BLaER1 (cell line): ENCODE results near the gene GCSAM.

Source experiments
- H3K27ac ChIP-seq: shearing (Covaris generic); formaldehyde crosslinking; 2 replicates; pipeline ENCODE4 v1.8.1; 2022
- H3K27me3 ChIP-seq: shearing (Covaris generic); formaldehyde crosslinking; 2 replicates; pipeline ENCODE4 v1.8.1; 2022
- H3K36me3 ChIP-seq: shearing (Covaris generic); formaldehyde crosslinking; 2 replicates; pipeline ENCODE4 v1.8.1; 2022
- H3K4me1 ChIP-seq: shearing (Covaris generic); formaldehyde crosslinking; 2 replicates; pipeline ENCODE4 v1.8.1; 2022
- H3K4me2 ChIP-seq: shearing (Covaris generic); formaldehyde crosslinking; 2 replicates; pipeline ENCODE4 v1.8.1; 2022
- H3K4me3 ChIP-seq: shearing (Covaris generic); formaldehyde crosslinking; 2 replicates; pipeline ENCODE4 v1.8.1; 2022
- H3K9ac ChIP-seq: shearing (Covaris generic); formaldehyde crosslinking; 2 replicates; pipeline ENCODE4 v1.8.1; 2022
- H3K9me3 ChIP-seq: shearing (Covaris generic); formaldehyde crosslinking; 2 replicates; pipeline ENCODE4 v1.8.1; 2022
- H4K20me1 ChIP-seq: shearing (Covaris generic); formaldehyde crosslinking; 2 replicates; pipeline ENCODE4 v1.8.1; 2022
- Cebpa-rat ChIP-seq: shearing (Covaris generic); IDR thresholded peaks from 2 replicates; pipeline ENCODE4 v1.8.1; 2022

The GCSAM gene

GRCh38 chr3:112138219-112138969, 5.3 kb upstream of the GCSAM start:
- no peaks in the 10 kb centered on the region for H3K9me3 ChIP-seq
- peaks cover 53% of the 10 kb centered on the region for H3K4me1 ChIP-seq
- no peak overlapping the region for H3K9ac ChIP-seq
- no peaks in the 10 kb centered on the region for H3K36me3 ChIP-seq
- H3K27ac ChIP-seq = 0 out of 2 replicates have a peak overlapping the region, but pooled peaks have one; percentile 75
- peak overlapping the region; percentile 83 for H3K4me2 ChIP-seq
- no peaks in the 10 kb centered on the region for H4K20me1 ChIP-seq
- H3K27me3 ChIP-seq = no peaks in the 10 kb centered on the region
- no peak overlapping the region for H3K4me3 ChIP-seq
- TF ChIP-seq Cebpa-rat = no peak

- Histone ChIP-seq H3K4me1 (peaks cover 59% of the 10 kb centered on the region), H4K20me1 (no peaks in the 10 kb centered on the region), H3K9me3 (no peaks in the 10 kb centered on the region), H3K9ac (no peak overlapping the region), H3K27ac (peak overlapping the region; percentile 75; the same call in 1 of the 2 replicates), H3K27me3 (no peaks in the 10 kb centered on the region), H3K4me3 (no peak overlapping the region), H3K36me3 (no peaks in the 10 kb centered on the region), H3K4me2 (peak overlapping the region; percentile 83)
- TF ChIP-seq Cebpa-rat = no peak
Measured at GRCh38 chr3:112137781-112138180, 4.7 kb upstream of the GCSAM start.

GRCh38 chr3:112136959-112137693, 4.1 kb upstream of the GCSAM start:
- TF ChIP-seq Cebpa-rat = no peak

DNA sequence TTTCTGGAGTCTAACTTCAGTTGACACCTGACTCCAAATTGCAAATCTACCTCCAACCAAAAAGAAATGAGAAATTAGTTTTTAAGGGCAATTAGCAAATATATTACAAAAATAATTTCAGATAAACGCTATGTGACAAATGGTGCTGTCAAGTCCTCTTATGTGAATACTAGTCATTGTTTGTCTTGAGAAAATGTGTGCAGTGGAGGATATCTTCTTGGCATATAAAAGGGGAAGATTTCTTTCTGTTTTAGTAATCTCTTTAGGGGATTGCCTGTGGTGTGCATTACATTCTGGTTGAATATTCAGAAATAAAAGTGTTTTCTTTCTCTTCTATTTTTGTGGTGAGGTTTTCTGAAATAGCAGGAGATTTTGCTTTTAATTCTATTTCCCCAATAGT, 3.0 kb upstream of the GCSAM start:
- peaks cover 76% of the 10 kb centered on the region for H3K4me1 ChIP-seq

More at GRCh38 chr3:112136959-112137693, 4.1 kb upstream of the GCSAM start:
- H3K27me3 ChIP-seq = no peaks in the 10 kb centered on the region
- peak overlapping the region; percentile 75 for H3K27ac ChIP-seq
- peak overlapping the region; percentile 83 for H3K4me2 ChIP-seq
- no peaks in the 10 kb centered on the region for H3K9me3 ChIP-seq
- no peaks in the 10 kb centered on the region for H4K20me1 ChIP-seq
- H3K4me1 ChIP-seq = peaks cover 65% of the 10 kb centered on the region
- no peak overlapping the region for H3K4me3 ChIP-seq
- H3K36me3 ChIP-seq = no peaks in the 10 kb centered on the region
- H3K9ac ChIP-seq = peak overlapping the region; percentile 39; the same call in 1 of the 2 replicates

DNA sequence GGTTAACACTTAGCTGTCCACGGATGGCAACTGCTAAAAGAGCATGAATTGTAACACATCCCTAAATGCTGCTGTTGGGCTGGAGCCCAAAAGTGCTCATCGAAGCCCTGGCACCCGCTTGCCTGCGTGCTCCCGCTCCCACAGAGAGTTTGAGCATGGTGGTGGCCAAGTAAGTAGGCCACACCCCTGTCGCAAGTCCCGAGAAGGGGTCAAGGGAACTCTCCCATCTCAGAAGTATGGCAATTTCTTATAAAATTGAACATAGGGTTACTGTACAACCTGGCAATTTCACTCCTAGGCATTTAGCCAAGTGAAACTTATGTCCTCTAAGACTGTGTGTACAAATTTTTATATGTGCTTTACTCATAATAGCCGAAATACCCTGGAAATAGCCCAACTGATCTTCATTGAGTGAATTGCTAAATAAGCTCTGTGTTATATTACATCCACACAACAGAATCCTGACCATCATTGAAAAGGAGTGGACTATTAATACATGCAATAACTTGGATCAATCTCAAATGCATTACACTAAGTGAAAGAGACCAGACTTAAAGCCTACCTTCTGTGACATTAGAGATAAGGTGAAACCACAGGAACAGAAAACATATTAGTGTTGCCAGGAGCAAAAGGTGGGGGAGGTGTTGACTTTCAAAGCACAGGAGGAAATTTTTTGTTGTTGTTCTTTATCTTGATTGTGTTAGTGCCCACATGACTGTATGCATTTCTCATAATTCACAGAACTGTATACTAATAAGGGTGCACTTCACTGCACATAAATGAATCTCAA, 1.5 kb upstream of the GCSAM start:
- Histone ChIP-seq H3K9ac (no peak overlapping the region), H3K4me1 (peaks cover 91% of the 10 kb centered on the region), H3K27me3 (no peaks in the 10 kb centered on the region), H4K20me1 (no peaks in the 10 kb centered on the region), H3K4me2 (peak overlapping the region; percentile 83), H3K36me3 (peaks cover 8% of the 10 kb centered on the region; the same call in 1 of the 2 replicates), H3K9me3 (no peaks in the 10 kb centered on the region), H3K27ac (peak overlapping the region; percentile 81), H3K4me3 (no peak overlapping the region)
- no peak for TF ChIP-seq Cebpa-rat

More for the DNA sequence above, 3.0 kb upstream of the GCSAM start:
- Histone ChIP-seq H3K9ac (no peak overlapping the region), H4K20me1 (no peaks in the 10 kb centered on the region), H3K4me3 (no peak overlapping the region), H3K27ac (0 out of 2 replicates have a peak overlapping the region, but pooled peaks have one; percentile 75), H3K36me3 (no peaks in the 10 kb centered on the region), H3K4me2 (peak overlapping the region; percentile 83), H3K9me3 (no peaks in the 10 kb centered on the region), H3K27me3 (no peaks in the 10 kb centered on the region)
- TF ChIP-seq Cebpa-rat = no peak

DNA sequence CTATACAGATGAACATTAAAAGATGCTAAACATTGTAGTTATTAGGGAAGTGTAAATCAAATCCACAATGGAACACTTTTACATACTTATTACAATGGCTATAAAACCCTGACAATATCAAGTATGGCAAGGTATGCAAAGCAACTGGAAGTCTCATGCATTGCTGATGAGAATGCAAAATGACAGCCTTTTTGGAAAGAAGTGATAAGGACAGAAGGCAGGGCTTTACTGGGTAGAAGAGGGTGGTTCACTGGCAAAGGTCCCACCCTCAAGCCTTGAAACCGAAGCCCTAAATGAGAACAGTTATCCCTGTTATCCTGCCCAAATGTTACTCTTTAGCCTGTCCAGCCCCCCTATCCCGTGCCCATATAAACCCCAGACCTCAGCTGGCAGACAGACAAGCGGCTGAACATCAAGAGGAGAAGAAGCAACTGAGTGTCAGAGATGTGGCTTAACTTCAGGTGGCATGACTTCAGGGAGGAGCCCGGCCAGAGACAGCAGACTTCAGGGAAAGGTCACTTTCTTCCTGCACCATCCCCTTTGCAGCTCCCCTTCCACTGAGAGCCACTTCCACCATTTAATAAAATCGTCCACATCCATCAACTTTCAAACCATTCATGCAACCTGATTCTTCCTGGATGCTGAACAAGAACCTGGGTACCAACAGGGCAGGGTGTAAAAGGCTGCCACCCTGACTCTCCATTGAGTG, 732 bp upstream of the GCSAM start:
- Histone ChIP-seq H3K9me3 (no peaks in the 10 kb centered on the region), H3K27ac (peak overlapping the region; percentile 81), H3K4me3 (no peak overlapping the region; the same call in 1 of the 2 replicates), H3K4me1 (peaks cover 99% of the 10 kb centered on the region), H3K36me3 (peaks cover 8% of the 10 kb centered on the region; the same call in 1 of the 2 replicates), H3K9ac (no peak overlapping the region), H3K27me3 (no peaks in the 10 kb centered on the region), H3K4me2 (peak overlapping the region; percentile 83), H4K20me1 (no peaks in the 10 kb centered on the region)
- TF ChIP-seq Cebpa-rat = no peak

- Histone ChIP-seq H3K9me3 (no peaks in the 10 kb centered on the region), H3K36me3 (peaks cover 8% of the 10 kb centered on the region; the same call in 1 of the 2 replicates), H3K27ac (peak overlapping the region; percentile 81), H3K4me2 (peak overlapping the region; percentile 83), H3K27me3 (no peaks in the 10 kb centered on the region), H3K4me1 (peaks cover 100% of the 10 kb centered on the region), H4K20me1 (no peaks in the 10 kb centered on the region), H3K4me3 (peak overlapping the region; percentile 68), H3K9ac (peak overlapping the region; percentile 76)
- TF ChIP-seq Cebpa-rat = no peak
Measured at GRCh38 chr3:112132554-112132953, 494 bp downstream of the GCSAM start.

DNA sequence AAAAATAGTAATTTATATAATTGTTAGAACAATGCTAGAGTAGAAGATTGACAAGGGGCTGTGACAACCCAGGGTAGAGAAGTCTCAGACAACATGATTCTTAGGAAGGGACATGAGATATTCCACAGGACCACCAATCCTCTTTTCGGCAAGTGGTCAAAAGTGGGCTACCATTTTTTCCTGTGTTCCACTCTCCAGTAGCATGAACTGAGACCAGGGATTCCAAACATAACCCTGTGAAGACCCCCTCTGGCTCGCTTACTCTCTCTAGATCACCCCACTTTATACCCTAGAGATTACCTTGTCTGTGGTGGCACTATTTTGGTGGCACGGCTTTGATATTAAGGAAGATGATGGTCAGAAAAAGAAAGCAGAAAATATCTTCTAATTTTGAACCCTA, 960 bp downstream of the GCSAM start:
- Histone ChIP-seq H3K27me3 (no peaks in the 10 kb centered on the region), H3K27ac (peak overlapping the region; percentile 81), H3K4me1 (peaks cover 100% of the 10 kb centered on the region), H3K36me3 (peaks cover 8% of the 10 kb centered on the region; the same call in 1 of the 2 replicates), H3K9ac (peak overlapping the region; percentile 76), H3K4me2 (peak overlapping the region; percentile 83), H3K9me3 (no peaks in the 10 kb centered on the region), H3K4me3 (peak overlapping the region; percentile 68), H4K20me1 (no peaks in the 10 kb centered on the region)
- TF ChIP-seq Cebpa-rat = no peak

DNA sequence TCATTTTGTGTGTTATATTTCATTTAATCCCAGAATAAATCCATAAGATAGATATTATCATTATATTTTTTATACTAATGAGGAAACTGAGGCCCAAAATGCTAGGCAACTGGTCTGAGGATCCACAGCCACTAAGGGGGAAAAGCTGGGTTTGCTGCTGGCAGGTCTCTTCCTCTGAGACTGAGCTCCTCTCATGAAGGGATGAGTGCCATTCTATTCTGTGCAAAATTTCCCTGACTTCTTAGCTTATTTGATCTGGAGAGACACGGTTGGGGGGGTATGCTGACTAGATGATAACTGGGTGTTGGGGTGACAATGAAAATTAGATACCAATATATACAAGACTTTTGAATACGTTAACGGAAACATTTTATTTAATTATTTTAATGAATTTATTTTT, 1.9 kb downstream of the GCSAM start:
- TF ChIP-seq Cebpa-rat = no peak

More for the DNA sequence above, 1.9 kb downstream of the GCSAM start:
- H3K4me3 ChIP-seq = peak overlapping the region; percentile 68
- H3K9me3 ChIP-seq = no peaks in the 10 kb centered on the region
- H3K27me3 ChIP-seq = no peaks in the 10 kb centered on the region
- H4K20me1 ChIP-seq = no peaks in the 10 kb centered on the region
- peak overlapping the region; percentile 39 for H3K9ac ChIP-seq
- peaks cover 8% of the 10 kb centered on the region; the same call in 1 of the 2 replicates for H3K36me3 ChIP-seq
- H3K4me2 ChIP-seq = peak overlapping the region; percentile 83
- peaks cover 100% of the 10 kb centered on the region for H3K4me1 ChIP-seq
- peak overlapping the region; percentile 81 for H3K27ac ChIP-seq
